ENCODE results near the gene DLGAP4. TPM values are rescaled to one million over a fixed set of nuclear protein-coding genes. Genes with fewer than 3 reads are reported as not detected.

DLGAP4 gene
- total RNA-seq, 1 donor from 2014 or later, result 61.2 TPM

DNA sequence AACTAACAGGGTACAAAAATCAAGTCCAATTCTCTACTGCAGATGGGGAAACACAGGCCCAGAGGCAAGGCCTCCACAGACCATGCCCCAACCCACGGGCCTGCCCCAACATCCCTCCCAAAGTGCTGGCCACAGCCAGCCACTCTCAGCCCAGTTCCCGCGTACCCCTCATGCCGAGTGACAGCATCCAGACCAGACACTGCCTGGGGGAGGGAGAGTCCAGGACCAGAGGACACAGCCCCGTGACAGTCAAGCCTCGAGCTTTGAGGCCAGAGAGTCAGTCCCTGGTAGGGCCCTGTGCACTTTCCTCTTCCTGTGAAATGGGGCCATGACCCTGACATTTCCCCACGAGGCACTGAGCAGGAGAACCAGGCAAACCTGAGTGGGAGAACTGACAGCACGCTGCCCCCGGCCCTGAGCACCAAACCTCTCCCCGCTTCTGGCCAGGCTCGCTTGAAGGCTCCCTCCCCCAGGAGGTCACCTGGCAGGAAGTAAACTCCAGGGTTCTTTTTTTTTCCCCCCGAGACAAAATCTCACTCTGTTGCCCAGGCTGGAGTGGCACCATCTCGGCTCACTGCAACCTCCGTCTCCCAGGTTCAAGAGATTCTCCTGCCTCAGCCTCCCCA lies 240.1 kb downstream of the DLGAP4 start:
- H3K4me1 ChIP-seq, result peaks cover 17% of the 10 kb centered on the region
- no peak for ATAC-seq
- no peak for DNase-seq
- no peaks in the 10 kb centered on the region for H3K9me3 ChIP-seq
- H3K36me3 ChIP-seq, result peaks cover 28% of the 10 kb centered on the region
- no peak overlapping the region for H3K4me3 ChIP-seq
- TF ChIP-seq, protein P1, sequence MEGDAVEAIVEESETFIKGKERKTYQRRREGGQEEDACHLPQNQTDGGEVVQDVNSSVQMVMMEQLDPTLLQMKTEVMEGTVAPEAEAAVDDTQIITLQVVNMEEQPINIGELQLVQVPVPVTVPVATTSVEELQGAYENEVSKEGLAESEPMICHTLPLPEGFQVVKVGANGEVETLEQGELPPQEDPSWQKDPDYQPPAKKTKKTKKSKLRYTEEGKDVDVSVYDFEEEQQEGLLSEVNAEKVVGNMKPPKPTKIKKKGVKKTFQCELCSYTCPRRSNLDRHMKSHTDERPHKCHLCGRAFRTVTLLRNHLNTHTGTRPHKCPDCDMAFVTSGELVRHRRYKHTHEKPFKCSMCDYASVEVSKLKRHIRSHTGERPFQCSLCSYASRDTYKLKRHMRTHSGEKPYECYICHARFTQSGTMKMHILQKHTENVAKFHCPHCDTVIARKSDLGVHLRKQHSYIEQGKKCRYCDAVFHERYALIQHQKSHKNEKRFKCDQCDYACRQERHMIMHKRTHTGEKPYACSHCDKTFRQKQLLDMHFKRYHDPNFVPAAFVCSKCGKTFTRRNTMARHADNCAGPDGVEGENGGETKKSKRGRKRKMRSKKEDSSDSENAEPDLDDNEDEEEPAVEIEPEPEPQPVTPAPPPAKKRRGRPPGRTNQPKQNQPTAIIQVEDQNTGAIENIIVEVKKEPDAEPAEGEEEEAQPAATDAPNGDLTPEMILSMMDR (IDR thresholded peaks at IDR 0.05), result no peak
- intact Hi-C loops (cut with DNase I), result no loop called here
- H3K27ac ChIP-seq, result no peak overlapping the region
- H3K27me3 ChIP-seq, result no peaks in the 10 kb centered on the region

DNA sequence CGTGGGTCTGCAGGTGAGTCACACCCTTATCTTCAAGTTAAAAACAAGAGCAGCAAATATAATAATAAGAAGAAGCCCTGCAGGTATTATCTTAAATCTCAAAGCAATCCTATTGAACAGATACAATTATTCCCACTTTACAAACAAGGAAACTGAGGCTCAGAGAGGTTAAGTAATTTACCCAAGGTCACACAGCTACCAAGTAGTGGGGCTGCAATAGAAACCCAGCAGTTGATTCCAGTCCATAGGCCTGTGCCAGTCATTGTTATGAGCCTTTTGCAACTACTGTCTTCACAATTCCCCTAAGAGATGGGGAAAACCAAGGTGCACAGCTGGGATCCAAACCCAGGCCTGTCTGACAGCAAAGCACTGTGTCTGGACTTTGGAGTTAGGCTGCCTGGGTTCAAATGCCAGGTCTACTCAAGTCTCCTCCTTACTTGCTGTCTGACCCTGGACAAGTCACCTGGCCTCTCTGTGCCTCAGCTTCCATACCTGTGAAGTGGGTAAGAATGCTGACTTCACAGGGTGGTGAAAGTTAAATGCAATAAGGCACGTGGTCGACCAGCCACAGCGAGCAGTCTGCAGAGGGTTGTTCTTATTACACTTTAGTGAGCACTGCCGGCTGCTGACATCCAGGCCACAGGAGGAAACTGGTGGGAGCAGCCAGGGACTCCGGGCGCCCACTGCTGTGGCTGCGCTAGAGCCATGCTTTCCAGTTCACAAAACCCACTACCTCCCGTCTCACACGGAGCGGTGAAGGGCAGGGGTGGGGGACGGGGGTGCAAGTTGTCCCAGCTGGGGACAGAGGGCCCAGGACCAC lies 241.3 kb downstream of the DLGAP4 start:
- H3K4me1 ChIP-seq, result peaks cover 17% of the 10 kb centered on the region
- H3K4me3 ChIP-seq, result no peak overlapping the region
- DNase-seq, result no peak
- intact Hi-C loops (cut with DNase I), result no loop called here
- no peaks in the 10 kb centered on the region for H3K9me3 ChIP-seq
- no peaks in the 10 kb centered on the region for H3K27me3 ChIP-seq
- no peak for ATAC-seq
- no peak overlapping the region for H3K27ac ChIP-seq
- TF ChIP-seq, protein P1 (IDR thresholded peaks at IDR 0.05), result no peak
- peaks cover 28% of the 10 kb centered on the region for H3K36me3 ChIP-seq

DNA sequence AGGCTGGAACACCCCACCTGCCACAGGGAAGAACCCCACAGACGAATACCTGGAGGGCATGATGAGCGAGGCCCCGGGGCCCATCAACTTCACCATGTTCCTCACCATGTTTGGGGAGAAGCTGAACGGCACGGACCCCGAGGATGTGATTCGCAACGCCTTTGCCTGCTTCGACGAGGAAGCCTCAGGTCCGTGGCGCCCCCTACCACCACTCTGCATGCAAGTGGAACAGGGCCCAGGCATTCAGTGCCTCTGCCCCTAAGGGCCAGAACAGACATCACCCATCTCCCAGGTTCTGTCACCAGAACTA lies 241.8 kb downstream of the DLGAP4 start:
- H3K4me3 ChIP-seq, result no peak overlapping the region
- H3K27me3 ChIP-seq, result no peaks in the 10 kb centered on the region
- TF ChIP-seq, protein P1 (IDR thresholded peaks at IDR 0.05), result peak; percentile 7
- no peaks in the 10 kb centered on the region for H3K9me3 ChIP-seq
- no peak for ATAC-seq
- DNase-seq, result no peak
- H3K27ac ChIP-seq, result no peak overlapping the region
- H3K36me3 ChIP-seq, result peaks cover 28% of the 10 kb centered on the region
- peaks cover 17% of the 10 kb centered on the region for H3K4me1 ChIP-seq
- intact Hi-C loops (cut with DNase I), result no loop called here

DNA sequence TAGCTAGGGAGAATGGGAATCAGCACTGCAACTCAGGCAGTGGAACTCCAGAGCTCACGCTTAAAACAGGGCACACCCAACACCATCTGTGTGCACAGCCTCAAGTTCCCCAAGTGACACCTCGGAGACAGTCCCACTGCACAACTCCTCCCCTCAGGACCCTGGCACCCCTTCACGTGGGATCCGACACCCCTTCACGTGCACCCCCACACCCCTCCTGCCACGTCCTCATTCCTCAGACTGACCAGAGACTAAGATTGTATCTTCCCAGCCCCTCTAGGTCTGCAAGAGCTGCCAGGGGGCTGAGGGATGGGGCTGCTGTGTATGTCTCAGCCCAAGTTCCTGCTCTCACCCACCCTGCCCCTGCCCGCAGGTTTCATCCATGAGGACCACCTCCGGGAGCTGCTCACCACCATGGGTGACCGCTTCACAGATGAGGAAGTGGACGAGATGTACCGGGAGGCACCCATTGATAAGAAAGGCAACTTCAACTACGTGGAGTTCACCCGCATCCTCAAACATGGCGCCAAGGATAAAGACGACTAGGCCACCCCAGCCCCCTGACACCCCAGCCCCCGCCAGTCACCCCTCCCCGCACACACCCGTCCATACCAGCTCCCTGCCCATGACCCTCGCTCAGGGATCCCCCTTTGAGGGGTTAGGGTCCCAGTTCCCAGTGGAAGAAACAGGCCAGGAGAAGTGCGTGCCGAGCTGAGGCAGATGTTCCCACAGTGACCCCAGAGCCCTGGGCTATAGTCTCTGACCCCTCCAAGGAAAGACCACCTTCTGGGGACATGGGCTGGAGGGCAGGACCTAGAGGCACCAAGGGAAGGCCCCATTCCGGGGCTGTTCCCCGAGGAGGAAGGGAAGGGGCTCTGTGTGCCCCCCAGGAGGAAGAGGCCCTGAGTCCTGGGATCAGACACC lies 242.8 kb downstream of the DLGAP4 start:
- Histone ChIP-seq H3K4me3 (no peak overlapping the region), H3K27ac (no peak overlapping the region), H3K36me3 (peaks cover 28% of the 10 kb centered on the region), H3K27me3 (no peaks in the 10 kb centered on the region), H3K9me3 (no peaks in the 10 kb centered on the region), H3K4me1 (peaks cover 9% of the 10 kb centered on the region)
- no peak for DNase-seq
- ATAC-seq, result no peak
- TF ChIP-seq, protein P1 (IDR thresholded peaks at IDR 0.05), result no peak
- intact Hi-C loops (cut with DNase I), result no loop called here

DNA sequence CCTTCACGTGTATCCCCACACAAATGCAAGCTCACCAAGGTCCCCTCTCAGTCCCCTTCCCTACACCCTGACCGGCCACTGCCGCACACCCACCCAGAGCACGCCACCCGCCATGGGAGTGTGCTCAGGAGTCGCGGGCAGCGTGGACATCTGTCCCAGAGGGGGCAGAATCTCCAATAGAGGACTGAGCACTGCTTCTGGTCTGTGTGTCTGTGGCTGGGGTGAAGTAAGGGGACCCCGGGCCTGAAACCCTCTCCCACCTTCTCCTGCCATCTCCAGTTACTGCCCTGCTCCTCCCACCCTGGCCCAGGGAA lies 243.4 kb downstream of the DLGAP4 start:
- DNase-seq, result no peak
- Histone ChIP-seq H3K4me1 (peaks cover 4% of the 10 kb centered on the region), H3K4me3 (no peak overlapping the region), H3K9me3 (no peaks in the 10 kb centered on the region), H3K27me3 (no peaks in the 10 kb centered on the region), H3K36me3 (peaks cover 28% of the 10 kb centered on the region), H3K27ac (no peak overlapping the region)
- peak; percentile 3 for ATAC-seq
- TF ChIP-seq, protein P1 (IDR thresholded peaks at IDR 0.05), result no peak
- intact Hi-C loops (cut with DNase I), result no loop called here

Measured in upper lobe of right lung (tissue), 1 donor.